ENCODE data around the gene MLPH.

Gene MLPH

GRCh38 chr2:237556773-237557632, 70.0 kb downstream of the MLPH start:
- Histone ChIP-seq H4K20me1 (ENCODE audit: low read depth, low read length) (no peaks in the 10 kb centered on the region), H3K4me2 (ENCODE audit: low read depth, low read length, poor library complexity, severe bottlenecking) (no peak overlapping the region), H3K9me2 (replicated peaks; ENCODE audit: insufficient read depth, low read length) (no peaks in the 10 kb centered on the region), H3K9me3 (ENCODE audit: insufficient read depth, low read length) (0 out of 2 replicates have a peak, but pooled peaks cover 6% of the 10 kb centered on the region), H2AFZ (ENCODE audit: low read depth, low read length, severe bottlenecking) (no peak overlapping the region), H3K36me3 (ENCODE audit: low read length) (no peaks in the 10 kb centered on the region), H3K27ac (ENCODE audit: low read depth, low read length) (no peak overlapping the region), H3K79me2 (ENCODE audit: insufficient read depth, low read length) (no peaks in the 10 kb centered on the region), H3F3A (ENCODE audit: insufficient read depth) (no peaks in the 10 kb centered on the region), H3K9ac (ENCODE audit: low read length) (no peak overlapping the region), H3K27me3 (ENCODE audit: low read length) (no peaks in the 10 kb centered on the region), H3K4me3 (ENCODE audit: insufficient read depth, low read length, poor library complexity, severe bottlenecking) (no peak overlapping the region)
- TF ChIP-seq EZH2phosphoT487 (conservative IDR thresholded peaks at IDR 0.05; ENCODE audit: low read length) = no peak
- no peak for TF ChIP-seq CTCF (IDR thresholded peaks at IDR 0.05; ENCODE audit: insufficient read depth, low read length, poor library complexity, severe bottlenecking)

- no peaks in the 10 kb centered on the region for H3K79me2 ChIP-seq (ENCODE audit: insufficient read depth, low read length)
- no peaks in the 10 kb centered on the region for H3K36me3 ChIP-seq (ENCODE audit: low read length)
- H4K20me1 ChIP-seq (ENCODE audit: low read depth, low read length) = no peaks in the 10 kb centered on the region
- no peak for TF ChIP-seq CTCF (IDR thresholded peaks at IDR 0.05; ENCODE audit: insufficient read depth, low read length, poor library complexity, severe bottlenecking)
- TF ChIP-seq EZH2phosphoT487 (conservative IDR thresholded peaks at IDR 0.05; ENCODE audit: low read length) = no peak
- no peak overlapping the region for H3K4me3 ChIP-seq (ENCODE audit: insufficient read depth, low read length, poor library complexity, severe bottlenecking)
- 0 out of 2 replicates have a peak, but pooled peaks cover 6% of the 10 kb centered on the region for H3K9me3 ChIP-seq (ENCODE audit: insufficient read depth, low read length)
- no peaks in the 10 kb centered on the region for H3K27me3 ChIP-seq (ENCODE audit: low read length)
- no peak overlapping the region for H3K9ac ChIP-seq (ENCODE audit: low read length)
- no peaks in the 10 kb centered on the region for H3K9me2 ChIP-seq (replicated peaks; ENCODE audit: insufficient read depth, low read length)
- no peaks in the 10 kb centered on the region for H3F3A ChIP-seq (ENCODE audit: insufficient read depth)
- no peak overlapping the region for H3K27ac ChIP-seq (ENCODE audit: low read depth, low read length)
- H2AFZ ChIP-seq (ENCODE audit: low read depth, low read length, severe bottlenecking) = no peak overlapping the region
- no peak overlapping the region for H3K4me2 ChIP-seq (ENCODE audit: low read depth, low read length, poor library complexity, severe bottlenecking)
These were observed 70.6 kb downstream of the MLPH start for GRCh38 chr2:237557633-237558015.

- no peaks in the 10 kb centered on the region for H3K79me2 ChIP-seq (ENCODE audit: insufficient read depth, low read length)
- H3F3A ChIP-seq (ENCODE audit: insufficient read depth) = no peaks in the 10 kb centered on the region
- no peaks in the 10 kb centered on the region for H3K36me3 ChIP-seq (ENCODE audit: low read length)
- no peak overlapping the region for H3K27ac ChIP-seq (ENCODE audit: low read depth, low read length)
- H3K27me3 ChIP-seq (ENCODE audit: low read length) = no peaks in the 10 kb centered on the region
- H3K9me3 ChIP-seq (ENCODE audit: insufficient read depth, low read length) = 0 out of 2 replicates have a peak, but pooled peaks cover 6% of the 10 kb centered on the region
- no peaks in the 10 kb centered on the region for H4K20me1 ChIP-seq (ENCODE audit: low read depth, low read length)
- no peak overlapping the region for H3K9ac ChIP-seq (ENCODE audit: low read length)
- no peaks in the 10 kb centered on the region for H3K9me2 ChIP-seq (replicated peaks; ENCODE audit: insufficient read depth, low read length)
- no peak overlapping the region for H3K4me3 ChIP-seq (ENCODE audit: insufficient read depth, low read length, poor library complexity, severe bottlenecking)
- no peak overlapping the region for H2AFZ ChIP-seq (ENCODE audit: low read depth, low read length, severe bottlenecking)
- no peak overlapping the region for H3K4me2 ChIP-seq (ENCODE audit: low read depth, low read length, poor library complexity, severe bottlenecking)
- TF ChIP-seq CTCF (IDR thresholded peaks at IDR 0.05; ENCODE audit: insufficient read depth, low read length, poor library complexity, severe bottlenecking) (no peak), EZH2phosphoT487 (conservative IDR thresholded peaks at IDR 0.05; ENCODE audit: low read length) (no peak)
These were observed 72.0 kb downstream of the MLPH start for GRCh38 chr2:237558961-237559641.
